GM12878 (cell line): ENCODE results near the gene CSHL1. TPM values are rescaled to one million over a fixed set of nuclear protein-coding genes. Genes with fewer than 3 reads are reported as not detected.

Experiments
- ATAC-seq: fragments of 200-7000 bp; cut with Tn5 transposase; 3 replicates; pipeline ENCODE4 v1.9.1; 2020; ENCODE audit warnings: mild to moderate bottlenecking, moderate library complexity
- BruUV-seq: library from RNA; stranded (reverse); fragments of 400-500 nt; replicated peaks from 2 replicates; lab custom pipeline; 2021; lab: Mats Ljungman, UMichigan
- CTCF ChIA-PET: fragments of 300-600 bp; sonication (Branson Sonifier 250); formaldehyde crosslinking; extraction: SDS; loops from one replicate; lab custom pipeline; 2021; ENCODE audit warnings: inconsistent platforms; lab: Yijun Ruan, JAX
- POLR2A ChIA-PET: fragments of 350-600 bp; formaldehyde crosslinking; extraction: SDS; loops from one replicate; lab custom pipeline; 2021; ENCODE audit warnings: inconsistent platforms; lab: Charles Lee
- RAD21 ChIA-PET: fragments of 300-600 bp; sonication (Branson Sonifier 250); formaldehyde crosslinking; loops from one replicate; lab custom pipeline; 2023; ENCODE audit warnings: antibody characterized with exemption; ENCODE audit not compliant: unreplicated experiment; lab: Charles Lee
- SMC1A ChIA-PET: fragments of 300-600 bp; sonication (Branson Sonifier 250); formaldehyde crosslinking; loops from one replicate; lab custom pipeline; 2023; ENCODE audit not compliant: unreplicated experiment, uncharacterized antibody; lab: Charles Lee
- DNase-seq: peaks from one replicate; pipeline ENCODE4 v3.0.0-alpha.2; 2011; ENCODE audit warnings: low read depth, low spot score
- FAIRE-seq: peaks from 3 replicates; lab custom pipeline; 2011; peaks lifted over from hg19 to GRCh38; lab: Jason Lieb, UNC
- H2AFZ ChIP-seq: 2 replicates; pipeline ENCODE4 v1.6.0; 2011; ENCODE audit warnings: low read depth, low read length, control low read depth; ENCODE audit not compliant: control insufficient read depth
- H3K27ac ChIP-seq: 2 replicates; pipeline ENCODE4 v1.5.1; 2011; ENCODE audit warnings: control low read depth; ENCODE audit not compliant: control insufficient read depth, insufficient read depth
- H3K27me3 ChIP-seq, 2 experiments: replicated peaks in 1 of 2; 2 replicates each; pipeline versions ENCODE4 v1.6.0 to v1.6.1; 2011; ENCODE audit warnings: low read length in 1 of 2; ENCODE audit not compliant: control insufficient read depth in 2 of 2, insufficient read depth in 2 of 2
- H3K36me3 ChIP-seq, 2 experiments: 2 replicates each; pipeline ENCODE4 v1.5.1; 2011; ENCODE audit warnings: low read length in 1 of 2; ENCODE audit not compliant: control insufficient read depth in 2 of 2, insufficient read depth in 2 of 2
- H3K4me1 ChIP-seq: 2 replicates; pipeline ENCODE4 v1.6.1; 2011; ENCODE audit warnings: mild to moderate bottlenecking, low read length, moderate library complexity, mixed read lengths; ENCODE audit not compliant: control insufficient read depth, insufficient read depth
- H3K4me2 ChIP-seq: 2 replicates; pipeline ENCODE4 v1.6.0; 2011; ENCODE audit warnings: control low read depth; ENCODE audit not compliant: control insufficient read depth, insufficient read depth
- H3K4me3 ChIP-seq: fragments of 200-600 bp; sonication (generic); 2 replicates; pipeline ENCODE4 v1.5.1; 2016
- H3K79me2 ChIP-seq: 2 replicates; pipeline ENCODE4 v1.6.0; 2011; ENCODE audit warnings: low read length; ENCODE audit not compliant: control insufficient read depth, insufficient read depth
- H3K9ac ChIP-seq: 2 replicates; pipeline ENCODE4 v1.8.0; 2011; ENCODE audit warnings: low read length, control low read depth, mixed read lengths; ENCODE audit not compliant: control insufficient read depth, insufficient read depth
- H3K9me3 ChIP-seq: replicated peaks from 3 replicates; pipeline ENCODE4 v1.5.1; 2011; ENCODE audit warnings: mild to moderate bottlenecking, low read length; ENCODE audit not compliant: control insufficient read depth, insufficient read depth
- H4K20me1 ChIP-seq: 2 replicates; pipeline ENCODE4 v1.6.0; 2011; ENCODE audit not compliant: control insufficient read depth, insufficient read depth
- BMI1 ChIP-seq: fragments of 450-650 bp; IDR thresholded peaks from 2 replicates; pipeline ENCODE4 v1.6.1; 2016; ENCODE audit warnings: mild to moderate bottlenecking, moderate library complexity, borderline replicate concordance
- CBFB ChIP-seq: IDR thresholded peaks from 2 replicates; pipeline ENCODE4 v1.6.1; 2016; ENCODE audit warnings: antibody characterized with exemption, low read depth
- DPF2 ChIP-seq: fragments of 450-650 bp; IDR thresholded peaks from 2 replicates; pipeline ENCODE4 v1.6.1; 2017; ENCODE audit warnings: mild to moderate bottlenecking
- MTA3 ChIP-seq: IDR thresholded peaks from 2 replicates; pipeline ENCODE4 v1.6.1; 2012; ENCODE audit warnings: low read length, inconsistent platforms, borderline replicate concordance
- MYC ChIP-seq: IDR thresholded peaks from 2 replicates; pipeline ENCODE4 v1.6.1; 2011; ENCODE audit warnings: mild to moderate bottlenecking, low read length, moderate library complexity, inconsistent platforms; ENCODE audit not compliant: insufficient read depth, insufficient replicate concordance, insufficient read length, severe bottlenecking
- NBN ChIP-seq: fragments of 450-650 bp; IDR thresholded peaks from 2 replicates; pipeline ENCODE4 v1.6.1; 2016
- NFIC ChIP-seq: IDR thresholded peaks from 2 replicates; pipeline ENCODE4 v1.6.1; 2012; ENCODE audit warnings: low read depth, mild to moderate bottlenecking, inconsistent platforms, low read length, moderate library complexity
- RB1 ChIP-seq: fragments of 450-650 bp; formaldehyde crosslinking; IDR thresholded peaks from 2 replicates; pipeline ENCODE4 v1.6.1; 2017; ENCODE audit warnings: mild to moderate bottlenecking, borderline replicate concordance
- SIN3A ChIP-seq: IDR thresholded peaks from 2 replicates; pipeline ENCODE4 v1.6.1; 2012; ENCODE audit warnings: low read depth, low read length, improper control_type of control experiment
- TAF1 ChIP-seq: IDR thresholded peaks from 2 replicates; pipeline ENCODE4 v1.6.1; 2011; ENCODE audit warnings: mild to moderate bottlenecking, low read depth, low read length, borderline replicate concordance
- TCF7 ChIP-seq: IDR thresholded peaks from 2 replicates; pipeline ENCODE4 v1.6.1; 2014; ENCODE audit warnings: antibody characterized with exemption, borderline replicate concordance
- ZBED1 ChIP-seq: IDR thresholded peaks from 2 replicates; pipeline ENCODE4 v1.6.1; 2016; ENCODE audit warnings: borderline replicate concordance
- ZNF622 ChIP-seq: fragments of 450-650 bp; IDR thresholded peaks from 2 replicates; pipeline ENCODE4 v1.6.1; 2017; ENCODE audit warnings: mild to moderate bottlenecking, inconsistent platforms
- WGBS: methylation state at CpG from one replicate; pipeline ENCODE4 v1.1.6; 2016; ENCODE audit warnings: low lambda C conversion rate; ENCODE audit not compliant: insufficient replicate concordance, insufficient coverage; ENCODE audit errors: missing lambda C conversion rate; 5-methylcytosine and 5-hydroxymethylcytosine counted together
- in situ Hi-C: fragments of 300-500 bp; cut with MboI; formaldehyde crosslinking; loops from 9 replicates; pipeline ENCODE4 v1.14.3; 2018; ENCODE audit warnings: mixed read lengths
- intact Hi-C: fragments of 100-400 bp; cut with micrococcal nuclease; formaldehyde crosslinking; loops from one replicate; pipeline ENCODE4 v1.14.2; 2022; ENCODE audit not compliant: unreplicated experiment
- polyA plus RNA-seq, 11 experiments: library from polyadenylated mRNA; depleted of rRNA in 4 of 11; unstranded in 6 of 11; stranded (reverse) in 5 of 11; fragments of >200 nt; fragmentation: Nextera tagmentation in 4 of 11; fragmentation: Illumina TruSeq in 1 of 11; extraction: Ambion mirVana in 4 of 11; extraction: Trizol in 1 of 11; gene quantifications; 1 replicate in 1 of 11; 2 replicates in 10 of 11; pipeline versions ENCODE4 v1.2.1 to v1.2.3, GENCODE V29; 2011 to 2016; ENCODE audit warnings: inconsistent platforms in 2 of 11, missing spikeins in 2 of 11, low read depth in 1 of 11
- total RNA-seq, 4 experiments: library from RNA; depleted of rRNA in 3 of 4; stranded (reverse); fragments of >200 nt in 3 of 4; fragmentation: Illumina TruSeq in 1 of 4; extraction: Trizol in 1 of 4; gene quantifications; 2 replicates each; pipeline versions ENCODE4 v1.2.1 to v1.2.3, GENCODE V29; 2013 to 2021
- TF ChIP-seq, protein P1 (sequence below): IDR thresholded peaks from 2 replicates; pipeline ENCODE4 v1.6.1; 2011; ENCODE audit warnings: borderline replicate concordance, low read depth, mild to moderate bottlenecking, moderate library complexity, mixed read lengths, low read length; ENCODE audit not compliant: insufficient read depth; ENCODE audit errors: extremely low read length
- TF ChIP-seq, protein P2 (sequence below): fragments of 450-650 bp; IDR thresholded peaks from 2 replicates; pipeline ENCODE4 v1.6.1; 2016; ENCODE audit warnings: mild to moderate bottlenecking

Gene CSHL1
- total and polyA plus RNA-seq, 10 of the 15 experiments (the other 5 are each of a cell fraction or from before 2014, with no cell fraction given), result not detected

DNA sequence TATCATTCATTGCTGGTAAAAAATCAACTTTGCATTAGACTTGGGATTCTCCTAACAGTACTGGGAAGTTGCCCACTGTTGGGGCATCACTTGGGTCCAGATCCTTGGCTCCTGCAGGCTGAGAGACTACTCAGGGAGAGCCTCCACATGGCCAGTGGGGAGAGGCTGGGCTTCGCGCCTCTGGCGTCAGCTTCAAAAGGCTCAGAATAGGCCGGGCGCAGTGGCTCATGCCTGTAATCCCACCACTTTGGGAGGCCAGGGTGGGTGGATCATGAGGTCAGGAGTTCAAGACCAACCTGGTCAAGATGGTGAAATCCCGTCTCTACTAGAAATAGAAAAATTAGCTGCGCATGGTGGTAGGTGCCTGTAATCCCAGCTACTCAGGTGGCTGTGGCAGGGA, 3.4 kb upstream of the CSHL1 start:
- TF ChIP-seq SIN3A (no peak), ZBED1 (no peak), BMI1 (no peak), TAF1 (no peak), DPF2 (no peak), CBFB (no peak), TCF7 (no peak), NBN (no peak), MYC (no peak), RB1 (no peak), NFIC (no peak), MTA3 (no peak), ZNF622 (no peak)
- TF ChIP-seq, protein P1, sequence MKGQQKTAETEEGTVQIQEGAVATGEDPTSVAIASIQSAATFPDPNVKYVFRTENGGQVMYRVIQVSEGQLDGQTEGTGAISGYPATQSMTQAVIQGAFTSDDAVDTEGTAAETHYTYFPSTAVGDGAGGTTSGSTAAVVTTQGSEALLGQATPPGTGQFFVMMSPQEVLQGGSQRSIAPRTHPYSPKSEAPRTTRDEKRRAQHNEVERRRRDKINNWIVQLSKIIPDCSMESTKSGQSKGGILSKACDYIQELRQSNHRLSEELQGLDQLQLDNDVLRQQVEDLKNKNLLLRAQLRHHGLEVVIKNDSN, result no peak
- TF ChIP-seq, protein P2, sequence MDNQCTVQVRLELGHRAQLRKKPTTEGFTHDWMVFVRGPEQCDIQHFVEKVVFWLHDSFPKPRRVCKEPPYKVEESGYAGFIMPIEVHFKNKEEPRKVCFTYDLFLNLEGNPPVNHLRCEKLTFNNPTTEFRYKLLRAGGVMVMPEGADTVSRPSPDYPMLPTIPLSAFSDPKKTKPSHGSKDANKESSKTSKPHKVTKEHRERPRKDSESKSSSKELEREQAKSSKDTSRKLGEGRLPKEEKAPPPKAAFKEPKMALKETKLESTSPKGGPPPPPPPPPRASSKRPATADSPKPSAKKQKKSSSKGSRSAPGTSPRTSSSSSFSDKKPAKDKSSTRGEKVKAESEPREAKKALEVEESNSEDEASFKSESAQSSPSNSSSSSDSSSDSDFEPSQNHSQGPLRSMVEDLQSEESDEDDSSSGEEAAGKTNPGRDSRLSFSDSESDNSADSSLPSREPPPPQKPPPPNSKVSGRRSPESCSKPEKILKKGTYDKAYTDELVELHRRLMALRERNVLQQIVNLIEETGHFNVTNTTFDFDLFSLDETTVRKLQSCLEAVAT, result no peak
- no peaks in the 10 kb centered on the region for H3K79me2 ChIP-seq
- H3K27me3 ChIP-seq, result peaks cover 0 to 2% of the 10 kb centered on the region in 2 experiments; a peak in 2 of 4 replicates
- ChIA-PET RAD21 (interaction anchor here (2.4 to 9.2 kb wide), 3 partner anchors 32 to 219 kb away, joined by 12 to 288 read pairs (median 15); no protein-coding TSS in a partner anchor), POLR2A (no interaction called here), SMC1A (interaction anchor here (1.7 to 14.0 kb wide), 5 partner anchors 32 to 219 kb away, joined by 4 to 248 read pairs (median 15); no protein-coding TSS in a partner anchor), CTCF (interaction anchor here (0.6 to 17.4 kb wide), 6 partner anchors 12 to 377 kb away, joined by 3 to 481 read pairs (median 260); partner anchors contain the start of genes ERN1 and ICAM2)
- intact Hi-C loops (no loop called here), in situ Hi-C loops (no loop called here)
- H3K4me2 ChIP-seq, result no peak overlapping the region
- ATAC-seq, result no peak
- BruUV-seq, result no TSS peak
- FAIRE-seq, result no peak
- no peak for DNase-seq
- H2AFZ ChIP-seq, result no peak overlapping the region
- H3K4me3 ChIP-seq, result no peak overlapping the region
- no peak overlapping the region for H3K27ac ChIP-seq
- H4K20me1 ChIP-seq, result no peaks in the 10 kb centered on the region
- H3K9ac ChIP-seq, result no peak overlapping the region
- WGBS, result 97% methylated on average over 7 of the region's 7 CpGs
- H3K9me3 ChIP-seq, result no peaks in the 10 kb centered on the region
- H3K4me1 ChIP-seq, result peaks cover 7% of the 10 kb centered on the region
- H3K36me3 ChIP-seq, result no peaks in the 10 kb centered on the region
